Activated T-cell treated with anti-CD3 and anti-CD28 coated beads, Interleukin-2, amount 50 U/mL, for 48 hours (primary cell): Measurements from ENCODE around the gene UPK2.

Source experiments
- DNase-seq, 2 experiments: peaks; one replicate each; pipeline ENCODE4 v3.0.0-alpha.2; 2020

Gene UPK2

DNA sequence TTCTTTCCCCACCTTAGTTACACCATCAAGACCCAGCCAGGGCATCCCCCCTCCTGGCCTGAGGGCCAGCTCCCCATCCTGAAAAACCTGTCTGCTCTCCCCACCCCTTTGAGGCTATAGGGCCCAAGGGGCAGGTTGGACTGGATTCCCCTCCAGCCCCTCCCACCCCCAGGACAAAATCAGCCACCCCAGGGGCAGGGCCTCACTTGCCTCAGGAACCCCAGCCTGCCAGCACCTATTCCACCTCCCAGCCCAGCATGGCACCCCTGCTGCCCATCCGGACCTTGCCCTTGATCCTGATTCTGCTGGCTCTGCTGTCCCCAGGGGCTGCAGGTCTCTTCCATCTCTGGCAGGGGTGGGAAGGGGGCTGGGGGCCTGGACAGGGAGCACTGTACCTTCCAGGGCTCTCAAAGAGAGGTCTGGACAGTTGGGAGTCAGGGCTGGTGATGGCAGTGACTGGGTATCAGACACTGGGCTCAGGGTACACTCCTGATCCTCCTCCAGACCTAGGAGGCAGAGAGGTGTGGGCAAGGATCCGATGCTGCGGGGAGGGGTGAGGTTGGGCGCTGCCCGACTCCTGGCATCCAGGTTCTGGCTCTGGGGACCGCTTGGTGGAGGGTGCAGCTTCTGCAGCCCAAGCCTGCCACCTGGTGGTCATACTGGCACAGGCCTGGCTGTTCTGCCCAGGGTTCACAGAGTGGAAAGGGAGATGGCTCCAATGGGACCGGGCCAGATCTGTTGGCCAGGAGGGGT is at the start of gene UPK2:
UPK2 (plus strand) TSS at position 205 of the 753 bp plus-strand sequence; CDS start at position 258, 53 bp downstream.
- peak; percentile 92 to 94 for DNase-seq

DNA sequence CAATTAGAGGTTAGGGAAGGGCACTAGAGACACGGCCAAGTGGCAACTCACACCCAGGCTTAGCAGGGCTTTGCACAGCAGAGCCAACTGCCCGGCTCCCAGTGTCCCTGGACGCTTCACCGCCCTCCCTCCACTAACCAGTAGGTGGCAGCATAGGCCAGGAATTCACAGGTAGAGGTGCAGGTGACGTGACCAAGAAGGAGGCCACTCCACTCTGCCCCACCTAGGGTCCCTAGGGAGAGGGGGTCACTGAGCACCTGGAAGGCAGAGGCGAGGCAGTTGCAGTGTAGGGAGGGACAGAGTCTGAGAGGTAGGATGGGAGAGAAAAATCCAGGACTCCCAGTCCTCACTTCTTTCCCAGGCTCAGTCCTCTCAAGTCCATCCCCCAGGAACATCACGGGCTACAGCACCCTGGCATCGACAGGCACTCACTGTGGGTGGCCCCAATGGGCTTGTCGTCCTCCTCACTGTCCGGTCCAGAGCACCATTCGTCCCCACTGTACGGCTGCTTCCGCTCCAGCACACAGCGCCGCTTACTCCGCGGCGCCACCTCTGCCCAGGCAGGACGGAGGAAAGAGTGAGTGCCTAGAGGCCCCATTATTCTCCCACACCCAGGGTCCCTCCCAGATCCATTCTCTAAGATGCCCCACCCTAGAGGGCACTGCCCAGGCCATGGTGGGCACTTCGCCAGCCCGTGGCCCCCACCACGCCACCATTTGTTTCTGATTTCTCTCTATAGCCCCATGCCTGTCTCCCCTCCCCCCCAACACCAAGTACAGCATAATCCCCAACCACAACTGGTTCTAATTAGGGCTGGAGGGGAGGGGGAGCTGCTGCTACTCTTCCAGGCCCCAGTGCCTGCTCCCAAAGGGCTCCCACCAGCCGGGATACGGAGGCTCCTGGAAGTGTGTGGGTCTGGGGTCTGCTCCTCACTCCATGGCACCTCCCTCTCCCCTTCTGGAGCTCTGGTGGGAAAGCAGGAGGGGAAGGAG is 48.8 kb upstream of the UPK2 start:
- DNase-seq = peak; percentile 95 to 97

DNA sequence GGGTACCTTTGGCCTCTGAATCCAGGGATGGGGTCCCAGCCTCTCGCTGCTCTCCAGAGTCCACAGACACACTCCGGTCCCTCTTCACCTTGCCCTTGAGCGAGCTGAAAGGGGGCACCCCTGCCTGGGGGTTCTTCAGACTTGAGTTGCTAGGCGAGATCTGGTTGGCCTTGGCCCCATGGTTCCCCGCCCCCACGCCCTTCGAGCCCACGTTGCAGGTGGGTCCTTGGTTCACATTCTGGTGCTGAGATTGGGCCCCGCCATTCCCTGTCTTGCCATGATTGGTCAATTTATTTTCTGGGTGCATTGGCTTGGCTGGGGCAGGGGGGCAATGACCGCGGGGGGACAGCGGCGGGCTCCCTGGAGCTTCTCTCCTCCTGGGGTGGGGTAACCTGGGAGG is 47.8 kb upstream of the UPK2 start:
- DNase-seq = no peak

DNA sequence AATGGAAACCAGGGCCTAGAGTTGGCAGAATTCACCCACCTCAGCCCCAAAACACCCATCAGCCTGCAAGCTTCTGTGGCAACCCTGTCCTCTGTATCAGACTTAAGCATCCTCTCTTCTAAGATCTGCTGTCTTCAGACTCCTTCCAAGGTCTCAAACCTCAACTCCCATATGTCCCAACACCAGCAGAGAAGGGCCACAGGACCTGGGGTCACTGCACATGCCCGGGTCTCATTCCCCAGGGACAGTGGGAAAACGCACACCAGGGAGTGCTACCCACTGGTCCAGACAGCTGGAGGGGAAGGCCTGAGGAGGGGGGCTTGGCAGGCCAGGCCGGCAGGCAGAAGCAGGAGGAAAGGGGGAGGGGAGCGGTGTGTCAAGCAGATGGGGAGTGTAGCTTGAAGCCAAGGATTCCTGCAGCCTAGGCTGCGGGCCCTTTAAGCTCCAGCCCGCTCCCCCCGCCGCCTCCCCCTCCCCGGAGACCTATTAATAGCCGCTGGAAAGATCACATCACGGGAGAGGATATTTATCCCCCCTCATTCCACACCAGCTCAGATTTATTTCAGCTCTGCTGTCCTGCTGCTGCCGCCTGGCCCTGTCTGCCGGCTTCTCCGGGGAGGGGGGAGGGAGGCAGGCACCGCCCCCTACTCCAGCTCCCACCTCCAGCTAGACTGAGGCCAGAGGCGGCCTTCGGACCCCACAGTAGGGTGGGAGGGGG is 47.0 kb upstream of the UPK2 start:
- no peak for DNase-seq

DNA sequence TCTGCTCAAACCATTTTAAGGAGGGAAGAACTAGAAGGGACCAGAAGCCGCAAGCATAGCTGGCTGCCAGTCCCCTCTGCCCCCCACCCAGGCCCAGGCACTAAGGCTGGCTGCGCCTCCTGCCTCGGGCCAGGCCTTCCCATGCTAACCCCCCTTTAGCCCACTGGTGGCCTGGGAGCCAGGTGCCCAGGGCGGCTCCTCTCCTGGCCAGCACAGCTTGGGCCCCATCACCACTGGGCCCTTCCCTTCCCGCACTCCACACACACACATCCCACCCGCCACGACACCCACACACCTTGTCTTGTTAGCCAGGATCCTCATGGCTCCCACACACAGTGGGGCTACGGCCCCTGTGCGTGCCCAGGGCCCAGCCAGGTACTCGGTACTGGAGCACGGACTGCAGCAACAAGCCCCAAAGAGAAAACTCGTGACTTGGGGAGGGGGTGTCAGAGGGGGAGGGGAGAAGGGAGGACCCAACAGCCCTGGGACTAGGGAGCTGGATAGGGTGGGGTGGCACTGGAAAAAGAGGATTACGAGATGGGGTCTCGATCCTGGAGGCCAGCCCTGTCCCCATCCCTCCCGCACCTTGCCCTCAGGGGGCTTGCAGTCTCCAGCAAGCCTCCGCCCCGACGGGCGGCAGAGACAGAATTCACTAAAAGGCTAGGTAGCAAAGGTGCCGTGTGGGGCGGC is 46.3 kb upstream of the UPK2 start:
- no peak for DNase-seq

DNA sequence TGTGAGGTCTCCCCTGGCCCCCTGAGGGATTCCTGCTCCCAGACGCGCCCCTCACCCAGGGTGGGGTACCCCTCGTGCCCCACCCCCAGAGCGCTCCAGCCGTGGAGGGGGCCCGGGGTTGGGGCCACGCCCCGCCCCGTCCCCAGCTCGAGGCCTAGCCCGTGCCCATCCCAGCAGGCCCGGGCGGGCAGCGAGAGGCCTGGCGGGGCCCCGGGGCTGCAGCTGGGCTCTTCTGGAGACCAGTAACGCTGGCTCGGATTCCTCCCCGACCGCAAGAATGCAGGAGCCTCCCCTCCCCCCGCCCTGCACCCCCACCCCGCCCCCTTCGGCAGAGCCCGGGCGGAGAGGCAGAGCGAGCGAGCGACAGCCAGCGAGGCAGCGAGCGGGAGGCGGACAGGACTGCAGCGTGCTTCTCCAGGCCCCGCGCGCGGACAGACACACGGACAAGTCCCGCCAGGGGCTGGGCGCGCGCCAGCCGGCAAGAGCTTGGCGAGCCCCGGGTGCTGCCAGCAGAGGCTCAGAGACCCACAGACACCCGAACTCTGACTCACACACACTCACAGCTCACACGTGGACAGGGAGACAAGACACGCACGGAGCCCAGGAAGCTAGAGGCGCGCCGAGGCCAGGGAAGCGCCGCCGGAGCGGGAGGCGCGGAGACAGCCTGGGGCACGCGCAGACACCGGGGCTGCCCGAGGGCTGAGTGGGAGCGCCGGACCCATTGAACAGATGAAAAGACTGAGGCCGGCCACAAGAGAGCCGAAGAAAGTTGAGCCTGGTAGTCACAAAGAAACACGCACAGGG is 45.6 kb upstream of the UPK2 start:
- DNase-seq = peak; percentile 63 to 67

DNA sequence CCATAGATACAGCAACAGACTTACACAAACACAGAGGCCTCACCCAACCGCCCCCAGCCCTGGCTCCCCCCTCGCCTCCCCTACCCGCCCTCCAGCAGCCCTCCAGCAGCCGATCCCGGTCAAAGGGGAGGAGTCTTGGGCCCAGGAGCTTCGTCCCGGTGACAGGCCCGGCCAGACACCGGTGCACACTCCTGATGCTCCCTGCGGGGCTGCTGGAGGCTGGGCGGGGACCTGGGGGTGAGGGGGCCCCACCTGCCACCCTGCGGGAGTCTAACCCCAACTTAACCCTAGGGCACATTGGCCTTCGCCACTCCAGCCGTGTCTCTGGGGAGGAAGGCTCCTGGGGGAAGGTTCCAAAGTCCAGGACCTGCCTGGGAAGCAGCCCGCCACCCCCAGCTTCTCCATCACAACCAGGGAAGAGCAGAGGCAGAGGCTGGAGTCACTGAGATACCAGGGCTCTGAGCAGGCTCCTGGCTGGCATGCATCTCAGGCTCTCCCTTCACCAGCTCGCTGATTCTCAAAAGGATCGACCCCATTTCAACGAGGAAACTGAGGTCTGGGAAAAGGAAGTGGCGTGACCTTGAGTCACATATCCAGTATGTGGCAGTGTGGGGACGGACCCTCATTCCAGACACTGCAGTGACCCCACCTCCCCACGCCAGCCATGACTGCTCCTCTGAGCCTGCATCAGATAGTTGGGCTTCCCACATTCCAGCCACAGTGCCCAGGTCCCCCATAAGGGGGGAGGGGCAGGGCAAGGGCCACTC is 44.8 kb upstream of the UPK2 start:
- peak in 1 of 2 experiments; percentile 52 for DNase-seq

DNA sequence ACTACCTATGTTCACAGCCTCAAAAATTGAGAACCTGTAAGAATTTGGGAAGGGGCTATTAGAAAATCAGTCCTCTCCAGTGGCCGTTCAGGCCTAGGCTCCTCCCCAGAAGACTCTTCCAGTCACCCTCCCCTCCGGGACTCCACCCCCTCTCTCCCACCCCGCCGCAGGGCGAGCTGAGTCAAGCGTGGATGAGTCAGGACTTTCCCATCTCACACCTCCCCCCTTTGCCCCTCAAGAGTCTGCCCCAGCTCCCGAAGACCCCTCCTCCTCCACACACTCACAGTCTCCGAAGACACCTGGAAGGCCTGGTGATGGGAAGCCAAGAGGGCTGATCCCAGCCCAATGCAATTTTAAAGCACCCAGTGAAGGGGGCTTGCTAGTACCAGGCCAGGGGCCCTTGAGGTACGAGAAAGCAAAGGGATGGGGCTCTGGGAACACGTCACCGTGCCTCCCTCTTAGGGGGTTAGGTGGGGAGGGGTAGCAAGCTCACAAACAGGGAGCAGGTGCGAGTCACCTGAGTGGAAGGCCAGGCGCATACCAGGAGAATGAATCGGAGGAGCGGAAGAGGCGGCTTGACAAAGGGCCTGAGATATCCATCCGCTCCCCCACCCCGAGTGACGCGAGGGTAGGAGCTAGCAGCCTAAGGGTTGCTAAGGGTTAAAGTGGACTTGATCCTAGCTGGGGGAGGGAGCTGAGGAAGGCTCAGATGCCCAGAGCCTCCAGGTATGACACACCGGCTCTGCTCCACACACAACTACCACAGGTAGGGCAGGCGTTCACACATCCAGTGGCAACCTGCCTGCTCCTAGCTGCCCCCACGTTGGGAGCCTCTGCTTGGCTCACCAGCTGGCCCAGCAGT is 44.0 kb upstream of the UPK2 start:
- peak; percentile 89 to 90 for DNase-seq

DNA sequence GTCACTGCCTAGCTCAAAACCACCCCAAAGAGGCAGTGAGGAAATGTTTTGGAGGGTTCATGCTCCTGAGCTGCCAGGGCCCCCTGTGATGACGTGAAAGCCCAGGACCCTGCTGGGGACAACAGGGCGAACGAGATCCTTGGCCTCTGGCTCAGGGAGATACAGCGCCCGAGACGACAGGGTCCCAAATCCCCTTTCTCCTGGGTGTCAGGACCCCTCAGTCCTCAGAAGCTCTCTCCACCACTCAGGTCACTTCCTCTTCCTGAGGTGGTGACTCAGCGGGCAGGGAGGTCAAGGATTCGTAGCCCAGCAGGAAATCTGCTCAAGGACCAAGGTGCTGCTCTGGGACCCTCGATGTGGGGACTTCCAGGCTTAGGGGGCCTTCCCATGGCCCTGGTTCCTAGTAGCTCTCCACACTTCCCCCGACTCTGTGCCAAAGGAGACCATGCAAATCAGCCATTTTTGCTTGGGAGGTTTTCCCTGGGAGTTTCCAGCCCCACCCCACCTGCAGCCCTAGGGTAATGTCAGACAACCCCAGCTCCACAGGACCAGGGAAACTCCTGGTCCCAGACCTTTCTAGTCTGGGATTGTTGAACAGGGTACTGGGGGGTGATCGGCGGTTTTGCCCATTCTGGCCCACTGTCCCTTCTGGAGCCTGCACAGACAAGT is 43.2 kb upstream of the UPK2 start:
- DNase-seq = no peak

DNA sequence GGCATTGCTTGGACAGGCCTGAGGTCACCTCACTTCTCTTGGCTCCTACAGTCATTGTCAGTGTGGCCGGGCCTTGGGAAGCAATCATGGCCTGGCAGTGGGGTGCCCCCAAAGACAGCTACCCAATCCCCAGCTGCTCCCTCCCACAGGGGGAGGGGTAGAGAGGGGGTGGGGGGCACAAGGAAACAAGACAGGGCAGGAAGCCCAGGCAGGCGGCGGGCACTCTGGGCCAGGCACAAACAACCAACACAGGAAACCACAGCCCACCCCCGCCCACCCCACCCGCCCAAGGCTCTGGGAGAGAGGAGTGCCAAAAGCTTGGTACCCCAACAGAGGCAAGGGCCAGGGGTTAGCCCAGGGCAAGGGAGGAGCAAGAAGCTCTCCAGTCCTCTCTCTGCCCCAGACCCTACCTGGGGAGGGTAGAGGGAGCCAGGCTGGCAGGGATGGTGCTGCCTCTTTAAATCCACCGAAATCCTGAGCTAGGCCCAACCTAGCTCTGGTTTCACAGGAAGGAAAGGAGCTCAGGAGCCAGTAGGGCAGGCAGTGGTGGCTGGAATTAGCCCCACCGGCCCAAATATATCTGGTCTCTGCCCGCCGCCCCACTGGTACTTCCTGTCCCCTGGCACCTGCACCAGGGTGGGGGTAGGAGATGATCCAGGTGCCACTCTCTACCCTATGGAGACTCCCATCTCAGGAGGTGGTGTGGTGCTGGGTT is 42.5 kb upstream of the UPK2 start:
- DNase-seq = peak; percentile 60 to 63

DNA sequence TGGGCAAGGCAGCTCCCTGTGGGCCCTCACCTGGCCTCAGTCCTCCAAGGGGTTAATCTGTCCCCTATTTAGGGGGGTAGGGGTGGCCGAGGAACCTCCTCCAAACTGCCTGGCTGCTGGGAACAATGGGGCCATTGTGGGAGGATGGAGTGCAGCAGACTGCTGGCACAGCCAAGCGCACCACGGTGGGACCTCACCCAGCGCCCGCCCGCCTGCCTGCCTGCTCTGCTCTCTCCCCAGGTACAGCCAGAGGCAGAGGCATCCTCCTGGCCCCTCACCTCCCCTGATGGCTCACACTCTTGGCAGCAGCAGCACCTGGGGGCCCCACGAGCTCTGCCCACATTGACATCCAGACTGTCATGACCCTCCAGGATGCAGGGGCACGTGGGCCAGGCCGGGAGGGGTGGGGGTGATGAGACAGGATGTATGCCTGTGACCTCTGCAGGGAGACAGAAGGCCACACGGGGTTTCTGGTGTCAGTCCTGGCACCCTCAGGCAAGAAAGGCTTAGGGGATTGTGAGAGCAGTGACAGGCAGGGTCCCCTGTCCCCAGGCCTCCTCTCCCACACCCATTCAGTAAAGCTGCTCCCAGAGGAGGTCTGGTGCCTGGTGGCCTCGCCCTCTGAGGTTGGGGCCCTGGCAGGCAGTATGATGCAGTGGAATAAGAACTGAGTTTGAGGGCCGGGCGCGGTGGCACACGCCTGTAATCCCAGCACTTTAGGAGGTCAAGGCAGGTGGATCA is 41.8 kb upstream of the UPK2 start:
- peak; percentile 80 to 81 for DNase-seq

DNA sequence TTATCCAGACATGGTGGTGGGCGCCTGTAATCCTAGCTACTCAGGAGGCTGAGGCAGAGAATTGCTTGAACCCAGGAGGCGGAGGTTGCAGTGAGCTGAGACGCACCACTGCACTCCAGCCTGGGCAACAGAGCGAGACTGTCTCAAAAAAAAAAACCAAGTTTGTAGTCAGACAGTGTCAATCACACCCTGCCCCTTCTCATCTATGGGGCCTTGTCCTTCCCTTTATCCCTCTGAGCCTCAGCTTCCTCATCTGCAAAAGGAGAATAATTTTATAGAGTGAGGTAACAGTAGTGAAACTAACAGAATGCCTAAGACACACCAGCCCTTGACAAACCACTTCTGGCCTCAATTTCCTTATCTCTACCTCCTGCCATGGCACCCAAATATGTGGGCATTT is 41.1 kb upstream of the UPK2 start:
- DNase-seq = no peak

DNA sequence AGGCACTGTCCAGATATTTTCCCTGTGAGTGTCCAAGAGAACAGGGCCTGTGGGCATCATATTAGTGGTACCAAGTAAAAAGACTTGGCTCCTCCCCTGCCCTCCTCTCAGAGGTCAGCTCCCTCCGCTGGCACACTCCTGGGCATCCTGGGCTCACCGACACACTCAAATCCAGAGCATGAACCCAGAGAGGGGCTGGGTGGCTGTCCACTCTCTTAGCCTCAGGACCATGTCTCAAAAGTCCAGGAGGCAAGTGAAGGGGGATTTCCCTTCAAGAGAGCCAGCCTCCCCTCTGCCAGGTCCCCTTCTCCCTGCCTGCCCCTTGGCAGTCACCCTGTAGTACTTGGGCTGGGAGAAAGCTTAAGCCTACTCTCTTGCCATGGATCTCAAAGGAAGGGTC is 40.7 kb upstream of the UPK2 start:
- no peak for DNase-seq

DNA sequence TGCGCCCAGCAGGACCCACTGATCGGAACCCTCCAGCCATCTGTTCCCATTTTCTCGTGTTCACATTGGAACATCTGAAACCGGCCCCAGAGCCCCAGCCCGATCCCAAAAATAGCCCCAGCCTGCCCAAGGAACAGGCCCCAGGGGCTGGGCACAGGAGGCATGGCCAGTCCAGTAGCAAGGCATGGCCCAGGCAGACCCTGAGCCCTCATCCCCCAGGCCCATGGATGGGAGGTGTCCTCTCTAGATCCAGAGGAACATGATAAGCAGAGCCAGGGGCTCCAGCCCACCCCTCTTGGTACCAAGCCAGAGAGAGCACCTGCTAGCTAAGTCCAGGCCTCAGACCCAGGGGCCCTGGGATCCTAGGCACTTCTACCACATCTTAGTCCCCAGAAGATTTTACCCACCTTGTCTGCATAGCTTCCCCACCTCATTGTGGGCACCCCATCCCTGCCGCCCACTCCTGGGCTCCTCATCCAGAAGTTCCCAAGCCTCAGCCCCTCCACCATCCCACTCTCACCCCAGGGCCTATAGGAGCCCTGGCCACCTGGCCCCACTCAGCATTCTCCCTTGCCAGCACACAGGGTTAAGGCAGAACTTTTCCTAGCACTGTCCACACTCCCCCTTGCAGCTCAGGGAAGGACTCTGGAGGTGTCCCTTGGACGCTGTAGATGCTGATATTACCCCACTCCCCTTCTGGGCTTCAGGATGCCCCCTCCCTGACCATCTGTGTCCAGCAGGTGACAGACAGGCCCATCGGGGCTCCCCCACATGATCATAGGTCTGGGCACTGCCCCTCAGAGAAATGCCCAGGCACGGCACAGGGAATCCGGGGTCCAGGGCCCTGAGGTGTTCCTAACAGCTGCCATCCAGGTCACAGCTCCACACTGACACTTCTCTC is 39.9 kb upstream of the UPK2 start:
- DNase-seq = peak in 1 of 2 experiments; percentile 19

DNA sequence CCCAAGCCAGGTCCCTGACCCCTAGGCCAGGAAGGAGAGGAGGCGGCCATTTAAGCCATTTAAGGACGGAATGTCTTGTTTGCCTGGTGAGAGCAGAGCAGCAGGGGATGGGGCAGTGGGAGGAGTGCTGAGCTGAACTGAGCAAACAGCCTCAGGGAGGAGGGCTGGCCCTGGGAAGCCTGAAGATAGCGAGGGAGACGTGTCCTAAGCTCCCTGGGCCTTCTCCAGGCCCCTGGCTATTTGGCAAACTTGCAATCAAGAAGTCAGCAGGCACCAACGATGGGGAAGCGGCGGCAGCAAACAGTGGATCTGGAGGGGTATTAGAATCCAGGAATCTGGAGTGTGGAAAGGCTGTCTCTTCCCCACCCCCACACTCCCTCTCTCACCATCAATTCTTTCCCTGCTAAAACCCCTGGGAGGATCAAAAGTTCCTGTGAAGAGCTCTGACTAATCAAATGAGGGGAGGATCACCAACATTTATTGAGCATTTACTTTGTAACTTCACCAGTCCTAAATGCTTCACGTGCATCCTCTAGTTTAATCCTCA is 39.2 kb upstream of the UPK2 start:
- peak in 1 of 2 experiments; percentile 19 for DNase-seq

DNA sequence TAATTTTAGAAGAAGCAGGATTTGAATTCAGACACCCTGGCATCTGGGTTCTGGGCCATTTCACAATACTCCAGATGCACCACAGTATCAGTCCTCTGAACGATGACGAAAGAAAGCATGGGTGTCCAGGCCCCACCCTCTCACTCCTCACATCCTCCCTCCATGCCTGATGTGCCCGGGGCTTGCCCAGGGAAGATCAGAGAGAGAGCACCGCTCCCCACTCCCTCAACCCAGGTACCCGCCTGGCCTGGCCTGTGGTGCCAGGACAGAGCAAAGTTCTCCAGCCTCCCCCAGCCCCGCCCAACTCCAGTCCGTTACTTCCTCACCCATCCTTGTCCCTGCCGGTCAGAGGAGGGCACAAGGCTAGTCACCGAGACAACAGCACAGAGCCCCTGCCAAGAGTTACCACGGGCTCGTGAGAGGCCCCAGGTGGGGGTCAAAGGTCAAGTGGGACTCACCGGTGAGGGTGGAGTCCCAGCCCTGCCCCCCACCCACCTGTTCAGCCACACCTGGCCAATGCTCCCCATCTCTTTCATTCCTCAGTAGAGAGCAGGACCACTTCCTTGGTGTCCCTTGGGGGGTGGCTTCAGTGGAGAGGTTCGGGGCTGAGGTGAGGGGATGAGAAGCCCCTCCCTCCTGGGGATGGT is 38.5 kb upstream of the UPK2 start:
- DNase-seq = peak; percentile 72 to 73
